ENCODE results near the gene CASP6.

Gene CASP6

GRCh38 chr4:109721033-109721432, 17.8 kb upstream of the CASP6 start:
- TF ChIP-seq, protein P1, sequence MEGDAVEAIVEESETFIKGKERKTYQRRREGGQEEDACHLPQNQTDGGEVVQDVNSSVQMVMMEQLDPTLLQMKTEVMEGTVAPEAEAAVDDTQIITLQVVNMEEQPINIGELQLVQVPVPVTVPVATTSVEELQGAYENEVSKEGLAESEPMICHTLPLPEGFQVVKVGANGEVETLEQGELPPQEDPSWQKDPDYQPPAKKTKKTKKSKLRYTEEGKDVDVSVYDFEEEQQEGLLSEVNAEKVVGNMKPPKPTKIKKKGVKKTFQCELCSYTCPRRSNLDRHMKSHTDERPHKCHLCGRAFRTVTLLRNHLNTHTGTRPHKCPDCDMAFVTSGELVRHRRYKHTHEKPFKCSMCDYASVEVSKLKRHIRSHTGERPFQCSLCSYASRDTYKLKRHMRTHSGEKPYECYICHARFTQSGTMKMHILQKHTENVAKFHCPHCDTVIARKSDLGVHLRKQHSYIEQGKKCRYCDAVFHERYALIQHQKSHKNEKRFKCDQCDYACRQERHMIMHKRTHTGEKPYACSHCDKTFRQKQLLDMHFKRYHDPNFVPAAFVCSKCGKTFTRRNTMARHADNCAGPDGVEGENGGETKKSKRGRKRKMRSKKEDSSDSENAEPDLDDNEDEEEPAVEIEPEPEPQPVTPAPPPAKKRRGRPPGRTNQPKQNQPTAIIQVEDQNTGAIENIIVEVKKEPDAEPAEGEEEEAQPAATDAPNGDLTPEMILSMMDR (conservative IDR thresholded peaks at IDR 0.05; ENCODE audit: control insufficient read depth, insufficient read depth, low read depth, low read length) = no peak
- DNase-seq (ENCODE audit: low read depth) = peak; percentile 72
- H3K4me3 ChIP-seq (ENCODE audit: control insufficient read depth, low read depth, low read length) = no peak overlapping the region

DNA sequence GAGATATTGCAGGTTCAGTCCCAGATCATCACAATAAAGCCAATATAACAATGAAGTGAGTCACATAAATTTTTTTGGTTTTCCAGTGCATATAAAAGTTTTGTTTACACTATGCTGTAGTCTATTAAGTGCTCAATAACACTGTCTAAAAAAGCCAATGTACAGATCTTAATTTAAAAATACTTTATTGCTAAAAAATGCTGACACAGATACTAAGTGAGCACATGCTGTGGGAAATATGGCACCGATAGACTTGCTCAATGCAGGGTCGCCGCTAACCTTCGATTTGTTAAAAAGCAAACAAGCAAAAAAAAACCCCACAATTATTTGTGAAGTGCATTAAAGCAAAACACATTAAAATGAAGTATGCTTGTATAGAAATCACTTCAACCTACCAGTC, 16.4 kb upstream of the CASP6 start:
- H3K4me3 ChIP-seq (ENCODE audit: control insufficient read depth, low read depth, low read length) = no peak overlapping the region
- TF ChIP-seq, protein P1 (conservative IDR thresholded peaks at IDR 0.05; ENCODE audit: control insufficient read depth, insufficient read depth, low read depth, low read length) = no peak
- DNase-seq (ENCODE audit: low read depth) = no peak

GRCh38 chr4:109718759-109719158, 15.5 kb upstream of the CASP6 start:
- TF ChIP-seq, protein P1 (conservative IDR thresholded peaks at IDR 0.05; ENCODE audit: control insufficient read depth, insufficient read depth, low read depth, low read length) = no peak
- H3K4me3 ChIP-seq (ENCODE audit: control insufficient read depth, low read depth, low read length) = no peak overlapping the region
- no peak for DNase-seq (ENCODE audit: low read depth)

DNA sequence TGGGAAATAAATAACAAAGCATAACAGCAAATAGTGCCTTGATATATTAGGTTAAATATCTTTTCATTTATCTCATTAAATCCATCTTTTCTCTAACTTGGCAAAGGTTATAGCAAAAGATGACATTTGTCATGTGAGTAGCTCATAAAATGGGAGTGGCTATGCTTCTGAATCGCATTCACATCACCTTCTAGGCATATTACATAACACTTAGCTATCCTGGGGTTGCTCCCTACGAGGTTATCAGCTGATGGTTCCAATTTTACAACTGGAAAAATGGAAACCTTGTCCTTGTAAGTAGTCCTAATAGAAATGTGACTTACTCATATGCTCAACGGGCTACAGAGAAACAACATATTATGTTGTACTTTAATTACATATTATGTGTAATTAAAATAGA, 10.3 kb upstream of the CASP6 start:
- no peak for DNase-seq (ENCODE audit: low read depth)
- TF ChIP-seq, protein P1 (conservative IDR thresholded peaks at IDR 0.05; ENCODE audit: control insufficient read depth, insufficient read depth, low read depth, low read length) = no peak
- no peak overlapping the region for H3K4me3 ChIP-seq (ENCODE audit: control insufficient read depth, low read depth, low read length)

DNA sequence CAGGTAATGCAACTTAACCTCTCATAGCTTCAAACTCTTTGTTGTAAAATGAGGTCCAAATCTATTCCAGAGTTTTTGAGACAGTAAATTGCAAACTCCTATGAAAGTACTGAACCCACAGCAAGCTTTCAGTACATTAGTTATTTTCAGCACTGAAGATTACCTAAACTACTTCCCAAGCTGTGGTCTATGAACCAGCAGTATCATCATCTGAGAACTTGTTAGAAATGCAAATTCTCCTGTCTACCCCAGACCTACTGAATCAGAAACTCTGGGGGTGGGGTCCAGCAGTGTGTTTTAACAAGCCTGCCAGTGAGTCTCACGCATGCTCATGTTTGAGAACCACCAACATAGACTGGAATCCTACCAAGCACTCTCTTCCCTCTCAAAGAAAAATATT, 5.7 kb upstream of the CASP6 start:
- TF ChIP-seq, protein P1 (conservative IDR thresholded peaks at IDR 0.05; ENCODE audit: control insufficient read depth, insufficient read depth, low read depth, low read length) = no peak
- no peak overlapping the region for H3K4me3 ChIP-seq (ENCODE audit: control insufficient read depth, low read depth, low read length)
- DNase-seq (ENCODE audit: low read depth) = no peak

DNA sequence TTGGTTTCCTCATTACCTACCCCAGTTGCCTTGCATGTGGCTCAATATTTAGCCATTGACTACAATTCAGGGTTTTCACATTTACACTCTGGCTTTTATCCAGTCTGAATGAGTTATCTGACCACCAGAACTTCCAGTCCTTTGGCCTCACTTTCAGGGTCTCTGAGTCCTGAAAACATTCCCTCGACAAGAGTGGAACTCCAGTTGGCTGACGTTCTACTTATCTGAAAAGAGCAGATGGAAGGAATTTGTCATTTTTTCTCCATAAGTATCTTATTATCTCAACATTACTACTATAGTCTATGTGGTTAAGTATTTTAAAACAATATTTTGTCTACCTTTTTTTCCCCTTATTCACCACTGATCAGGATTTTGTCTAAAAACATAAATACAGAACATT, 5.2 kb upstream of the CASP6 start:
- TF ChIP-seq, protein P1 (conservative IDR thresholded peaks at IDR 0.05; ENCODE audit: control insufficient read depth, insufficient read depth, low read depth, low read length) = no peak
- DNase-seq (ENCODE audit: low read depth) = no peak
- no peak overlapping the region for H3K4me3 ChIP-seq (ENCODE audit: control insufficient read depth, low read depth, low read length)

Data from fibroblast of mammary gland (primary cell).